HG03565 (cell line): ENCODE data around the gene SPATA45.
"Not testable (repeated sequence)": the region's sequence is repeated elsewhere in the genome, so short reads cannot be mapped to it uniquely, and the experiment has no call there.

ENCODE experiments used
- ATAC-seq: cut with Tn5 transposase; IDR thresholded peaks from one replicate; pipeline ENCODE4 v1.9.1; 2021; ENCODE audit warnings: mild to moderate bottlenecking, moderate library complexity; ENCODE audit not compliant: unreplicated experiment

Gene SPATA45

DNA sequence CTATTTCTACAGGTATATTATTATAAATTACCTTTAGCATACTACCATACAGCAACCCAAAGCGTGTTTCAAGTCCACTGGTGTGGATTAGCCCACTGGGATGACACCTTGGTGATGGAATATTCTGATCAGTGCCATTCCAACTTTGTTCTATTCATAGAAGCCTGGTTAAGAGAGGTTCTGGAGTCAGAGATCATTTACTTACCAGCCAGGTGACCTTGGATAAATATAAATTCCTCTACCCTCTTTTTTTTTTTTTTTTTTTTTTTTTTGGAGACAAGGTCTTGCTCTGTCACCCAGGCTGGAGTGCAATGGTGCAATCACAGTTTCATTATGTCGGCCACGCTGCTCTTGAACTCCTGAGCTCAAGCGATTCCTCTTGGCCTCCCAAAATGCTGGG, at the start of gene SPATA45:
SPATA45 (minus strand) TSS at position 101 of the 400 bp plus-strand sequence. CDS start 11,500 bp downstream, outside the sequence.
- ATAC-seq: no peak

DNA sequence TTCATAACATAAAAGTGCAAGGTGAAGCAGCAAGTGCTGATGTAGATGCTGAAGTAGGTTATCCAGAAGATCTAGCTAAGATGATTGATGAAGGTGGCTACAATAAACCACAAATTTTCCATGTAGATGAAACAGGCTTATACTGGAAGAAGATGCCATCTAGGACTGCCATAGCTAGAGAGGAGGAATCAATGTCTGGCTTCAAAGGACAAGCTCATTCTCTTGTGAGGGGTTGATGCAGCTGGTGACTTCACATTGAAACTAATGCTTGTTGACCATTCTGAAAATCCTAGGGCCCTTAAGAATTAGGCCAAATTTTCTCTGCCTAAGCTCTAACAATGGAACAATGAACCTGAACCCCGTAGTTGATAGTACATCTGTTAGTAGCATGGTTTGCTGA, 44.7 kb upstream of the SPATA45 start:
- no peak for ATAC-seq

DNA sequence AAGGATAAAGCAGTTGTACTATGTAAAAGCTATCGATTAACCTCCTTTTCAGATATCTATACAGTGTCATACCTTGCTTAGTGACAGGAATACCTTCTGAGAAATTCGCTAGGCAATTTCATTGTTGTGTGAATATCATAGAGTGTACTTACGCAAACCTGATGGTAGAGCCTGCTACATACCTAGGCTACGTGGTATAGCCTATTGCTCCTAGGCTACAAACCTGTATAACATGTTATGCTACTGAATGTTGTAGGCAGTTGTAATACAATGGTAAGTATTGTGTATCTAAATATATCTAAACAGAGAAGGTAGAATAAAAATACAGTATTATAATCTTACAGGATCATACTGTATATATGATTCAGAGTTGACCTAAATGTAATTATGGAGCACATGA, 37.1 kb upstream of the SPATA45 start:
- ATAC-seq: no peak

DNA sequence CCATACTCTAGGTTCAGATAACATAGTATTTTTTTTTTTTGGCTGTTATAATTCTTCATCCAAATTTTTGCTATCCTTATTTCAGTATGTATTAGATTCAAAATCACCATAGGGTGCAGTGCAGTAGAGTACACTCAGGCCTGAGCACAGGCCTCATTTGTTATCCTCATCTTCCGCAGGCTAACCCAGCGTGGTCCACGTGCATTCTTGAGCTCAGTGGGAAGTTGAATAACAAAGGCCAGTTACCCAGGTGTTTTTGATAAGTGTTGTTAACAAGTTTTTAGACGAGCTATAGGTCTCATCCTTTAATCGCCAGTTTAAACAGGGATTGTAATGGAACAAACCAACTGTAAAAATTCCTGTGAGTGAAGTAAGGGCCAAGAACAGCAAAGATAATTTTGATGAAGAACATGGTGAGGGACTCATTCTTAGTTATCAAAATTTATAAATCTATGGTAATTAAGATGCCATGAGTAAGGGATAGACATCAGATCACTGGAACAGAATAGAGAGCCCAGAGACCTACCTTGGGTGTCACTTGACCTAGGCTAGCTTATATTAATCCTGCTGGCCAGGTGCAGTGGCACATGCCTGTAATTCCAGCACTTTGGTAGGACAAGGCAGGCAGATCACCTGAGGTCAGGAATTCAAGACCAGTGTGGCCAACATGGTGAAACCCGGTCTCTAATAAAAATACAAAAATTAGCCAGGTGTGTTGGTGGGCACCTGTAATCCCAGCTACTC, 32.7 kb upstream of the SPATA45 start:
- ATAC-seq: no peak

DNA sequence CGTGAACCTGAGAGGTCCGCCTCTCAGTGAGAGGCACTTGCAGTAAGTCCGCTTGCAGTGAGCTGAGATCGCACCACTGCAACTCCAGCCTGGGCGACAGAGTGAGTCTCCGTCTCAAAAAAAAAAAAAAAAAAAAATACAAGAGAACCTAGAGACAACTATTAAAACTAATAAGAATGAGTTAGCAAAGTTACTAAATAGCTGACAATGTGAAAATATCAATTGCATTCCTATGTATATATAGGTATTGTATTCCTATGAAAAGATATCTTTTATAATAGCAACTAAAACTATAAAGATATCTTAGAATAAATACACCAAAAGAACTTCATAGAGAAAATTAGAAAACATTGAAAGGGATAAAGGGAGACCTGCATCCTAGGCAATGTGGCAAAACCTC, 31.0 kb upstream of the SPATA45 start:
- ATAC-seq: no peak

DNA sequence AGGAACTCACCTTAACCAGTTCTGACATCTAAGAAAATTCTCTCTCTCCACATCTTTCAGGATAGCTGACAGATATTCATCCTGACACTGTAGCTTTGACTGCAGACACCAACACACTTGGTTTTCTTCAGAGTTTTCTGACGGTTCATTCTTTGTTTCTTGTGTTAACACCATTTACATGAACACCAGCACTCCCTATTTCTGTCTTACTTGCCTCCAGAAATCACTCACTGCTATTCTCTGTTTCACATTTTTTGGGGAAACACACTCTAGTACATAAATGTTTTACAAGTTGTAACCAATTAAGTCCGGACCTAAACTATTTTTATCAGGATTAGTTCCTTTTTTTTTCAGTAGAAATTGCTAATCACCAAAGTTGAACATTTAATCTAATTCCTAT, 26.1 kb upstream of the SPATA45 start:
- peak; percentile 85 for ATAC-seq

DNA sequence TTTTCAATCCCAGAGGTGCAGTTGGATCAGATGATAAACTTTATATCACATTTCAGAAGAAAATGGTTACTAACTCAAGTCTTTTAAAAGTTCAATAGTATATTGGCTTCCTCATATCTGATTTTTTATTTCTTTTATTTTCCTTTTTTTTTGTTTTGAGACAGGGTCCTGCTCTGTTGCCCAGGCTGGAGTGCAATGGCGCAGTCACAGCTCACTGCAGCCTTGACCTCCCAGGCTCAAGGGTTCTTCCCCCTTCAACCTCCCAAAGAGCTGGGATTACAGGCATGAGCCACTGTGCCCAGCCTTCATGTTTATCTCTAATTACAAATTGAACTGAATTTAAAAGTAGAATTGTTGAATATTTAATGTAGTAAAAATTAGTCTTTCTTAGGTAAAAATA, 24.5 kb upstream of the SPATA45 start:
- ATAC-seq: no peak

DNA sequence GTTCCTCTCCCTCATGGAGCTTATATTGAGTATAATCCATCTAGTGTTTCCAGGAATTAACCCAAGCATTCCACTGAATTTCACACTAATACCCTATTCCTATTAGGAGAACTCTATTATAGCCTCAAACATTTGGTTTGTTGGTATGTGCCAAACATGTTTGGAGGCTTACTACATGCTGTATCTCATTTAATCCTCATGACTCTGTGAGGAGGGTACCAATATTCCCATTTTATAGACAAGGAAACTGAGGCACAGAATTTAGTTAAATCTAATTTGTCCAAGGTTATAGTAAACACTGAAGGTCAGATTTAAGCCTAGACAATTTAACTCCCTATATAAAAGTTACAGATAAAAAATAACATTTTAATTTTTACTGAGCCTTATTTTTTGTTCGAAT, 19.7 kb upstream of the SPATA45 start:
- no peak for ATAC-seq

DNA sequence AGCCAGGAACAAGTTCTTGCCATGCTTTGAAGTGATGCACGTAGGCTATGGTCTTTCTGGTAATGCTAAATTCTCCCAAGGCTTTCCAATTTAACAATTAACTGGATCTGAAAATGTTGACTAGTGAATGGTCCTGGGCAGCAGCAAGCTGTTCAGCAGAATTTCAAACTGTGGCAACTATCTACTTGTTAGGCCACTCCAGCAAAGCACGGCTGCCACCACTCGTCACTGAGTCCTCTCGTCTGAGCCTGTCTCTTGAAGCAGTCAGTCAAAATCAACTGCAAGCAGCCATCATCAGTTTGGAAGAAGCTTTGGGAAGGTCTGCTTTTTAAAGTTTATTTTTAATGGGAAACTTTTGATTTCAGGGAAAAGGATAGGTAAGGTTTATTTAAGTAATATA, 16.8 kb upstream of the SPATA45 start:
- ATAC-seq: no peak

DNA sequence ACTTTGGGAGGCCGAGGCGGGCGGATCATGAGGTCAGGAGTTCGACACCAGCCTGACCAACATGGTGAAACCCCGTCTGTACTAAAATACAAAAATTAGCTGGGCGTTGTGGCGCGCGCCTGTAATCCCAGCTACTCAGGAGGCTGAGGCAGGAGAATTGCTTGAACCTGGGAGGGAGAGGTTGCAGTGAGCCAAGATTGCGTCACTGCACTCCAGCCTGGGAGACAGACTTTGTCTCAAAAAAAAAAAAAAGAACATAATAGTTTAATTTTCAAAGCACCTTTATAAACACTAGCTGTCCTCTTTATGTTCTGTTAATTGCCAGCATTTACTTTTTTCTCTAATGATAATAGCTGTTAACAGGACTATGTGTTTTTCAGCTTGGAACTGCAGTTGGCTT, 15.9 kb upstream of the SPATA45 start:
- not testable (repeated sequence) for ATAC-seq

DNA sequence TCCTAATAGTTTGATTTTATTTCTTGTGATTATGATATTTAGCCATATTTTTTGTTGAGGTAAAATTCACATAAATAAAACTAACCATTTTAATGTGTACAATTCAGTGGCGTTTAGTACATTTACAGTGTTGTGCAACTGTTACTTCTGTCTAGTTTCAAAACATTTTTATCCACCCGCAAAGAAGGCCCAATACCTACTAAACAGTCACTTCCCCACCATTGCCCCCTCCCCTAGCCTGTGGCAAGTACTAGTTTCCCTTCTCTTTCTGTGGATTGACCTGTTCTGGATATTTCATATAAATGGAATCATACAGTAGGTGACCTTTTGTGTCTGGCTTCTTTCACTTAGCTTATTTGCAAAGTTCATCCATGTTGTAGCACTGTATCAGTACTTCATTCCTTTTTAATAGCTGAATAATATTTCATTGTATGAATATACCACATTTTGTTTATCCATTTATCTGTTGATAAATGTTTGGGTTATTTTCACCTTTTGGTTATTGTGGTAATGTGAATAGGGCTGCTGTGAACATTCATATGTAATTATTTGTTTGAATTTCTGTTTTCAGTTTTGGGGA, 14.8 kb upstream of the SPATA45 start:
- ATAC-seq: no peak

DNA sequence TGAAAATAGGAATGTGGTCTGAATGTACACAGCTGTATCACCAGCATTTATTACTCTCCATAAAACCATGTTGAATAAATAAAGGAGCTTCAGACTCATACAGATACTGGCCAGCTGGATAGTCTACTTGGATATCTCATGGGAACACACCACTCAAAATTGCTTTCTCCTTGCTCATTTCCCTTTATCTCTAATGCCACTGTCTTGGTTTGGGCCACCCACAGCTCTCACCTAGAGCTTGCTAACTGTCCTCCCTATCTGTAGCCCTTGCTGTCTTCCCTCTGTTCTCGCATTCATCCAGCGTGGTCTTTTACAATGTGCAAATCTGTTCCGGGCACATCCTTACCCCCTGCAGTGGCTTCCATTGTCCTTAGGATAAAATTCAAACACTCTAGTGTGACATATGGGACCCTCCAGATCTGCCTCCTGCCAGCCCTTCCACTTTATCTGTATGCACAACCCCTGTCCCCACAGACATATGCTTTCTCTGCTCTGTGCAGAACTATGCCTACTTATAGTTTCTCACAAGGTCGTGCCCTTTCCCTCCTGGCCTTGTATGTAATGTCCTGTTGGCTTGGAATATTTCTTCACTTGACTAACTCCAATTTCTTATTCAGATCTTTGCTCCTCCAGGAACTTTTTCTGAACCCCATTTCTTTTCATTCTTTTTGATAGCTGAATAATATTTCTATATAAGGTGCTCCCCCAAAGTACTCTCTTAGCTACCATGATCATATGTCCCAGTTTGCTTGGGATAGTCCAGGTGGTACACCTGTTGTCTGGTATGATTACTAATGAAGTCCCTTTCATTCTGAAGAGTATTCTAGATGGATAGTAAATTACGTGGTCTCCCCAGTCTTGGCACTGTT, 13.5 kb upstream of the SPATA45 start:
- ATAC-seq: no peak

DNA sequence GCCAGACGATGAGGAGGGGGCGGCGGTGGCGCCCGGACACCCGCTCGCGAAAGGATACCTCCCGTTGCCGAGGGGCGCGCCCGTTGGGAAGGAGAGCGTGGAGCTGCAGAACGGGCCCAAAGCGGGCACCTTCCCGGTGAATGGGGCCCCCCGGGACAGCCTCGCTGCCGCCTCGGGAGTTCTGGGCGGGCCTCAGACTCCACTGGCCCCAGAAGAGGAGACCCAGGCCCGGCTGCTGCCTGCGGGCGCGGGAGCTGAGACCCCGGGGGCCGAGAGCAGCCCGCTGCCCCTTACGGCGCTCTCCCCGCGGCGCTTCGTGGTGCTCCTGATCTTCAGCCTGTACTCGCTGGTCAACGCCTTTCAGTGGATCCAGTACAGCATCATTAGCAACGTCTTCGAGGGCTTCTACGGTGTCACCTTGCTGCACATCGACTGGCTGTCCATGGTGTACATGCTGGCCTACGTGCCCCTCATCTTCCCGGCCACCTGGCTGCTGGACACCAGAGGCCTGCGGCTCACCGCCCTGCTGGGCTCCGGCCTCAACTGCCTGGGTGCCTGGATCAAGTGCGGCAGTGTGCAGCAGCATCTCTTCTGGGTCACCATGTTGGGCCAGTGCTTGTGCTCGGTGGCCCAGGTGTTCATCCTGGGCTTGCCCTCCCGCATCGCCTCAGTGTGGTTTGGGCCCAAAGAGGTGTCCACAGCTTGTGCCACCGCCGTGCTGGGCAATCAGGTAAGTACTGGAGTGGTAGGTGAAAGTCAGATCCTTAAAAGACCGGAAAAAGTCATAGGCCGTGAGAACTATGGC, 11.2 kb upstream of the SPATA45 start:
- peak; percentile 9 for ATAC-seq

DNA sequence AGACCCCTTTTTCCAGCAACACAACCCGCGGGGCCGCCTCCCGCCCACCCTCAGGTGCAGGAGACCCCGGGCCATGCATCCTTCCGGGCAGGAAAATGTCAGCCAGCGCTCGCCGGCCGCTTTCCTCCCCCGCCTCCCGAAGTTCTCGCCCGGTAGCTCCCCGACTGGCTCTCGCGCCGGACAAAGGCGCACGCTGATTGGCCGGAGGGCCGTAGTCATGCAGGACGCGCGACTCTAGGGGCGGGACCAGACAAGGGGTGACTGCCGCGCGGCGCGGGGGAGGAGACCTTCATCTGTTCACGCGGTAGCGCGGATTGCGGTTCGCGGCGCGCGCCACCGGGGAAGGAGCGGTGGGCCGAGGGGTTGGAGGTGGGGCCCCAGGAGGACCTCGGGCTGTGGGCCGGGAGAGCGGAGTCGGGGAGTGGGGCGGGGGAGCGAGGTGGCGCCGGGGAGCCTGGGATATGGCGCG, 10.6 kb upstream of the SPATA45 start, which contains the start of gene FLVCR1:
FLVCR1 (plus strand) TSS at position 284 of the 469 bp plus-strand sequence; CDS start at position 462, 178 bp downstream.
- peak; percentile 93 for ATAC-seq

DNA sequence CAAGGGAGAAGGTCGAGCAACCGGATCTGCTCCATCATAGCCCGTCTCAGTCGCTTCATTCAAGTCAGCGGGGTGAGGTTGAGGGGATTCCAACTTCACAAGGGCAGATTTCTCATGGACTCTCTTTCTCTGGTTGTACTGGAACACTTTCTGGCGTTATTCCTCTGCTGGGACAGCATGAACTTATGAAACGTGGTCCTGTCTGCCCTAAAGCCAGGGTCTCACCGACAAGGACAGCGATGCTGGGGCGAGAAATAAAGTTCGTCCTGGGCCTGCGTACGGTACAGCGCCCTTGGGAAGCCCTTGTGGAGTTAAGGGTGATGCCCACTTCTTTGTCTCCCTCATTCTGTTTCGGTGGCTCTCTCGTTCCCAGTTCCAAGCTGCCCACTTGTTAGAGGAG, 9.3 kb upstream of the SPATA45 start:
- no peak for ATAC-seq

DNA sequence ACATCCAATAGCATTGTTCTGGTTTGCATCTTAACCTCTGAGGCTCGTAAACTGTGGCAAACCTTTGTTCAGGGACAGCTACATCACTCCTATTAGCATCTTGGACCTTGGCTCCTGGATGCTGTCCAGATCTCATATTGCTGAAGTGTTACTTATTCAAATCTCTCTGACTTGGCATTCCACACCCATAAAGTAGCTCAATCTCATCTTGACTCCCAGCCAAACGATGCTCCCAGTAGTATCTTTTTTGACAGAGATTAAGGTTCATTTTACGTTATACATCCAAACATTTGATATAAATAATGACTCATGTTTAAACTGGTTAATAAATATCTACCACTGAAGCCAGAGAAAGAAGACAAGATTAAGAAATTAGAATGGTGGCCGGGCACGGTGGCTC, 6.2 kb upstream of the SPATA45 start:
- ATAC-seq: no peak

DNA sequence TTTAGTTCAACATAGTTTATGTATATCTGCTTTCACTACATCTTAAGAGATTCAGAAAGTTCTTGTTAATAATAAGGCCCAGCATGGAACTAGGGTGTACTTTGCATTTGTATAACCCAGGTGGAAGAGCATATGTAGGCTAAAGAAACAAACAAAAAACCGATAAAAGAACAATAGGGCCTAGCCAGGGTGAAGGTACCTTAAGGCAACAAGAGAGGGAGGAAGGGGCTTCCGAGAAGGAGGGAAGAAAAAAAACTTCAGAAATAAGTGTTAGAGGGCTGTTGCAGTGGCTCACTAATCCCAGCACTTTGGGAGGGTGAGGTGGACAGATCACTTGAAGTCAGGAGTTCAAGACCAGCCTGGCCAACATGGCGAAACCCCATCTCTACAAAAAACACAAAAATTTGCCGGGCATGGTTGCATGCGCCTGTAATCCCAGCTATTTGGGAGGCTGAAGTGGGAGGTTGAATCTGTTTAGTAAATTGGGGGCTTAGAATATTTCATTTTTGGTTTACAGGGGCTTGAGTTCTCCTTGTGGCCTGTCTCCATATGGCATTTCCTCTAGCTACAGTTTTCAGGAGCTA, 4.7 kb upstream of the SPATA45 start:
- no peak for ATAC-seq

DNA sequence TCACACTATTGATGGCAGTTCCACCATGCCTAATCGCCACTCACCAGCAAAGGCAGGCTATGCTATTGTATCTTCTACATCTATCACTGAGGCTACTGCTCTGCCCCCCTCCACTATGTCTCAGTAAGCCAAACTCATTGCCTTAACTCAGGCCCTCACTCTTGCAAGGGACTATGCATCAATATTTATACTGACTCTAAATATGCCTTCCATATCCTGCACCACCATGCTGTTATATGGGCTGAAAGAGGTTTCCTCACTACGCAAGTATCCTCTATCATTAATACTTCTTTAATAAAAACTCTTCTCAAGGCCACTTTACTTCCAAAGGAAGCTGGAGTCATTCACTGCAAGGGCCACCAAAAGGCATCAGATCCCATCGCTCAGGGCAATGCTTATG, 2.9 kb downstream of the SPATA45 start:
- ATAC-seq: not testable (repeated sequence)

DNA sequence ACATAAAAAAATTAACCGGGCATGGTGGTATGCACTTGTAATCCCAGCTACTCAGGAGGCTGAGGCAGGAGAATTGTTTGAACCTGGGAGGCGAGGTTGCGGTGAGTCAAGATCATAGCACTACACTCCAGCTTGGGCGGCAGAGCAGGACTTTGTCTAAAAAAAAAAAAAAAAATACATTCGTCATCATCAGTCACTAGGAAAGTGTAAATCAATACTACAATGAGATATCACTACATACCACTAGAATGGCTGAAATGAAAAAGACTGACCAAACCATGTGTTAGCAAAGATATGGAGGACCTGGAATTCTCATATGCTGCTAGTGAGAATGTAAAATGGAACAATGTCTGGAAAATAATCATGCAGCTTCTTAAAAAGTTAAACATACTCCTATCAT, 9.3 kb downstream of the SPATA45 start:
- no peak for ATAC-seq
